Endothelial cell of umbilical vein (primary cell): ENCODE measurements around the gene SULT2B1. TPM values are rescaled to one million over a fixed set of nuclear protein-coding genes. Genes with fewer than 3 reads are reported as not detected.

Source experiments
- BruUV-seq: library from RNA; stranded (reverse); fragments of 400-500 nt; replicated peaks from 2 replicates; lab custom pipeline; 2021; lab: Mats Ljungman, UMichigan
- CTCF ChIA-PET: fragments of 300-600, 350-600 bp; sonication (Branson Sonifier 250); formaldehyde crosslinking; loops from one replicate; lab custom pipeline; 2021; ENCODE audit warnings: antibody characterized with exemption, inconsistent platforms; lab: Charles Lee
- POLR2A ChIA-PET: fragments of 300-600, 350-600 bp; sonication (Branson Sonifier 250); formaldehyde crosslinking; loops from one replicate; lab custom pipeline; 2021; ENCODE audit warnings: antibody characterized with exemption, inconsistent platforms; lab: Charles Lee
- DNase-seq: peaks from one replicate; pipeline ENCODE4 v3.0.0-alpha.2; 2011; ENCODE audit warnings: low read depth, low spot score
- FAIRE-seq: peaks from 2 replicates; lab custom pipeline; 2011; peaks lifted over from hg19 to GRCh38; lab: Jason Lieb, UNC
- H2AFZ ChIP-seq: 2 replicates; pipeline ENCODE4 v1.6.0; 2012; ENCODE audit warnings: low read depth, low read length, control low read depth, inconsistent platforms
- H3K27ac ChIP-seq: 2 replicates; pipeline ENCODE4 v1.5.1; 2011; ENCODE audit warnings: low read depth, mild to moderate bottlenecking, control low read depth, low read length, moderate library complexity; ENCODE audit not compliant: insufficient read depth
- H3K27me3 ChIP-seq, 2 experiments: 2 replicates each; pipeline versions ENCODE4 v1.6.0 to v1.6.1; 2011; ENCODE audit warnings: low read length in 2 of 2, mixed read lengths in 1 of 2; ENCODE audit not compliant: control insufficient read depth in 2 of 2, insufficient read depth in 2 of 2
- H3K36me3 ChIP-seq, 2 experiments: 2 replicates in 1 of 2; 3 replicates in 1 of 2; pipeline ENCODE4 v1.5.1; 2011; ENCODE audit warnings: low read length in 2 of 2, mild to moderate bottlenecking in 1 of 2, moderate library complexity in 1 of 2; ENCODE audit not compliant: control insufficient read depth in 2 of 2, insufficient read depth in 2 of 2; ENCODE audit errors: extremely low read depth in 1 of 2
- H3K4me1 ChIP-seq: 3 replicates; pipeline ENCODE4 v1.5.1; 2011; ENCODE audit warnings: mild to moderate bottlenecking, low read length; ENCODE audit not compliant: control insufficient read depth, insufficient read depth; ENCODE audit errors: extremely low read depth
- H3K4me2 ChIP-seq: 2 replicates; pipeline ENCODE4 v1.6.1; 2011; ENCODE audit warnings: low read length, control low read depth, mixed read lengths; ENCODE audit not compliant: insufficient read depth
- H3K4me3 ChIP-seq, 3 experiments: fragments of 200-600 bp in 1 of 3; sonication (generic), shearing (Covaris generic) in 1 of 3; replicated peaks in 1 of 3; 2 replicates each; pipeline ENCODE4 v1.5.1; 2011 to 2016; ENCODE audit warnings: control low read depth in 3 of 3, low read length in 3 of 3, mild to moderate bottlenecking in 2 of 3, inconsistent platforms in 1 of 3, low read depth in 1 of 3, moderate library complexity in 1 of 3; ENCODE audit not compliant: insufficient read depth in 1 of 3
- H3K79me2 ChIP-seq: 2 replicates; pipeline ENCODE4 v1.6.0; 2012; ENCODE audit warnings: low read length, inconsistent platforms; ENCODE audit not compliant: control insufficient read depth, insufficient read depth
- H3K9ac ChIP-seq: replicated peaks from 2 replicates; pipeline ENCODE3; 2011; ENCODE audit warnings: low read length, control low read depth; ENCODE audit not compliant: insufficient read depth; ENCODE audit errors: extremely low read depth
- H3K9me1 ChIP-seq: replicated peaks from 3 replicates; pipeline ENCODE4 v1.6.0; 2011; ENCODE audit warnings: mild to moderate bottlenecking, low read length; ENCODE audit not compliant: control insufficient read depth, insufficient read depth; ENCODE audit errors: extremely low read depth
- H3K9me3 ChIP-seq: replicated peaks from 2 replicates; pipeline ENCODE4 v1.5.1; 2012; ENCODE audit warnings: low read length, inconsistent platforms; ENCODE audit not compliant: control insufficient read depth, insufficient read depth
- H4K20me1 ChIP-seq: replicated peaks from 2 replicates; pipeline ENCODE3; 2011; ENCODE audit warnings: mild to moderate bottlenecking, low read length; ENCODE audit not compliant: control insufficient read depth, insufficient read depth; ENCODE audit errors: extremely low read depth
- CTCF ChIP-seq, 2 donors: IDR thresholded peaks; 1 replicate in 1 of 2; 2 replicates in 1 of 2; pipeline ENCODE4 v1.5.1; 2011; ENCODE audit warnings: low read length in 2 of 2, mild to moderate bottlenecking in 2 of 2, moderate library complexity in 2 of 2, control low read depth in 1 of 2, inconsistent platforms in 1 of 2, low read depth in 1 of 2; ENCODE audit not compliant: insufficient read depth in 1 of 2; ENCODE audit errors: extremely low read depth in 1 of 2
- EZH2 ChIP-seq: IDR thresholded peaks from 2 replicates; pipeline ENCODE4 v1.6.1; 2012; ENCODE audit warnings: borderline replicate concordance, low read depth, mild to moderate bottlenecking, moderate library complexity, low read length, inconsistent platforms; ENCODE audit not compliant: severe bottlenecking
- FOS ChIP-seq: IDR thresholded peaks from 2 replicates; pipeline ENCODE4 v1.6.1; 2011; ENCODE audit warnings: mild to moderate bottlenecking, low read length, moderate library complexity, borderline replicate concordance; ENCODE audit not compliant: insufficient read depth
- GATA2 ChIP-seq: IDR thresholded peaks from 2 replicates; pipeline ENCODE4 v1.7.0; 2011; ENCODE audit warnings: low read depth, mild to moderate bottlenecking, moderate library complexity, mixed read lengths, low read length; ENCODE audit not compliant: insufficient read length, insufficient read depth
- JUN ChIP-seq: IDR thresholded peaks from 2 replicates; pipeline ENCODE4 v1.6.1; 2011; ENCODE audit warnings: borderline replicate concordance, low read depth; ENCODE audit not compliant: insufficient read length, insufficient read depth
- MAX ChIP-seq: IDR thresholded peaks from 2 replicates; pipeline ENCODE4 v1.6.1; 2011; ENCODE audit not compliant: insufficient read depth, insufficient read length
- MYC ChIP-seq: IDR thresholded peaks from one replicate; pipeline ENCODE4 v1.6.1; 2011; ENCODE audit warnings: mild to moderate bottlenecking, low read depth, low read length
- POLR2A ChIP-seq: IDR thresholded peaks from 2 replicates; pipeline ENCODE4 v1.6.1; 2012; ENCODE audit warnings: low read depth, mild to moderate bottlenecking, control low read depth, low read length
- POLR2AphosphoS5 ChIP-seq: IDR thresholded peaks from 2 replicates; pipeline ENCODE4 v1.6.1; 2012; ENCODE audit warnings: low read depth, mild to moderate bottlenecking, control low read depth, low read length, moderate library complexity; ENCODE audit not compliant: insufficient read depth
- dilution Hi-C: fragments of 300-500 bp; cut with MboI; formaldehyde crosslinking; loops from one replicate; pipeline ENCODE4 v1.15.0; 2019; ENCODE audit warnings: low sequenced_read_pairs; ENCODE audit not compliant: extremely low pct_ligation_motif_present
- intact Hi-C: fragments of 100-400 bp; cut with micrococcal nuclease; formaldehyde crosslinking; loops from one replicate; pipeline ENCODE4 v1.10.0; 2022
- polyA plus RNA-seq, 4 experiments: library from polyadenylated mRNA; depleted of rRNA in 3 of 4; stranded (reverse) in 3 of 4; unstranded in 1 of 4; fragments of >200 nt; gene quantifications; 2 replicates each; pipeline versions ENCODE4 v1.2.1 to v1.2.3, GENCODE V29; 2011 to 2012; ENCODE audit warnings: missing spikeins in 1 of 4
- total RNA-seq: library from RNA; stranded (reverse); gene quantifications from 2 replicates; pipeline ENCODE4 v1.2.3, GENCODE V29; 2021

The SULT2B1 gene
- total and polyA plus RNA-seq, 2 donors (not counting 3 experiments of a cell fraction or from before 2014, with no cell fraction given) = not detected

- Histone ChIP-seq H3K9ac (no peak overlapping the region), H4K20me1 (no peaks in the 10 kb centered on the region), H3K36me3 (no peaks in the 10 kb centered on the region), H3K27ac (no peak overlapping the region), H3K4me2 (no peak overlapping the region), H3K79me2 (no peaks in the 10 kb centered on the region), H3K27me3 (no peaks in the 10 kb centered on the region), H3K9me3 (no peaks in the 10 kb centered on the region), H3K4me3 (no peak overlapping the region), H3K4me1 (peaks cover 5% of the 10 kb centered on the region), H3K9me1 (no peaks in the 10 kb centered on the region), H2AFZ (no peak overlapping the region)
- BruUV-seq = no TSS peak
- TF ChIP-seq JUN (no peak), MYC (no peak), EZH2 (no peak), GATA2 (no peak), FOS (no peak), CTCF (IDR thresholded peaks at IDR 0.05; ENCODE audit: extremely low read depth in 1 of 2, insufficient read depth in 1 of 2, low read depth in 1 of 2, low read length in 2 of 2) (no peak), POLR2A (no peak), MAX (no peak), POLR2AphosphoS5 (no peak)
- intact Hi-C loops (no loop called here), dilution Hi-C loops (no loop called here)
- ChIA-PET POLR2A (interaction anchor here (0.7 kb wide), 1 partner anchor 67 kb away, joined by 4 read pairs; no protein-coding TSS in a partner anchor), CTCF (interaction anchor here (1.0 to 1.5 kb wide), 4 partner anchors 16 to 47 kb away, joined by 3 to 4 read pairs (median 4); no protein-coding TSS in a partner anchor)
- DNase-seq (no peak), FAIRE-seq (no peak)
Observed at GRCh38 chr19:48541813-48542212, 10.2 kb upstream of the SULT2B1 start.
